ENCODE results near the gene DGKD. TPM values are rescaled to one million over a fixed set of nuclear protein-coding genes. Genes with fewer than 3 reads are reported as not detected.
A peak's percentile ranks its signal among the peaks of the same experiment; 100 is the strongest.

DGKD gene
- total RNA-seq, 1 donor from 2014 or later = 17.7 TPM

DNA sequence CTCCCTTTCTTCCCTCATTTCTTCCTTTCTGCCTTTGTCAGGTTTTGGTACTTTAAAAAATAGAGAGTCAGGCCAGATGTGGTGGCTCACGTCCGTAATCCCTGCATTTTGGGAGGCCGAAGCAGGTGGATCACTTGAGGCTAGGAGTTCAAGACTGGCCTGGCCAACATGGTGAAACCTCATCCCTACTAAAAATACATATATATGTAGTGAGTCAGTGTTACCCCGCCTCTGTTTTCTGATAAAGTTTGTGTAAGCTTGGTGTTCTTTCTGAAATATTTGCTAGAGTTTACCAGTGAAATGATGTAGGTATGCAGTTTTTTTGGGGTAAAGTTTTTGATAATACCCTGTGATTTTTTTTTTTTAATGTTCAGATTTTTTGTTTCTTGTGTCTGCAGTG, 58.8 kb downstream of the DGKD start:
- no peak for TF ChIP-seq EZH2 (IDR thresholded peaks at IDR 0.05; ENCODE audit: insufficient read depth, low read length)
- TF ChIP-seq, protein P1, sequence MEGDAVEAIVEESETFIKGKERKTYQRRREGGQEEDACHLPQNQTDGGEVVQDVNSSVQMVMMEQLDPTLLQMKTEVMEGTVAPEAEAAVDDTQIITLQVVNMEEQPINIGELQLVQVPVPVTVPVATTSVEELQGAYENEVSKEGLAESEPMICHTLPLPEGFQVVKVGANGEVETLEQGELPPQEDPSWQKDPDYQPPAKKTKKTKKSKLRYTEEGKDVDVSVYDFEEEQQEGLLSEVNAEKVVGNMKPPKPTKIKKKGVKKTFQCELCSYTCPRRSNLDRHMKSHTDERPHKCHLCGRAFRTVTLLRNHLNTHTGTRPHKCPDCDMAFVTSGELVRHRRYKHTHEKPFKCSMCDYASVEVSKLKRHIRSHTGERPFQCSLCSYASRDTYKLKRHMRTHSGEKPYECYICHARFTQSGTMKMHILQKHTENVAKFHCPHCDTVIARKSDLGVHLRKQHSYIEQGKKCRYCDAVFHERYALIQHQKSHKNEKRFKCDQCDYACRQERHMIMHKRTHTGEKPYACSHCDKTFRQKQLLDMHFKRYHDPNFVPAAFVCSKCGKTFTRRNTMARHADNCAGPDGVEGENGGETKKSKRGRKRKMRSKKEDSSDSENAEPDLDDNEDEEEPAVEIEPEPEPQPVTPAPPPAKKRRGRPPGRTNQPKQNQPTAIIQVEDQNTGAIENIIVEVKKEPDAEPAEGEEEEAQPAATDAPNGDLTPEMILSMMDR (IDR thresholded peaks at IDR 0.05; ENCODE audit: insufficient read depth, low read depth, low read length) = no peak
- H3K27ac Mint-ChIP-seq (ENCODE audit: unreplicated experiment) = peak overlapping the region; percentile 87
- peak overlapping the region; percentile 71 for H3K4me2 ChIP-seq (ENCODE audit: low read length)
- H3K4me3 ChIP-seq (ENCODE audit: insufficient read depth, low read depth, low read length) = no peak overlapping the region
- peak; percentile 45 for DNase-seq (ENCODE audit: low read depth)
- H3K9me3 Mint-ChIP-seq (ENCODE audit: unreplicated experiment) = peaks cover 15% of the 10 kb centered on the region
- H3K9me3 ChIP-seq (ENCODE audit: insufficient read depth, low read depth, low read length) = no peaks in the 10 kb centered on the region
- peaks cover 2% of the 10 kb centered on the region for H3K79me2 ChIP-seq (ENCODE audit: insufficient read depth, low read length)
- H3K4me3 Mint-ChIP-seq (ENCODE audit: unreplicated experiment) = no peak overlapping the region
- FAIRE-seq = no peak
- no peaks in the 10 kb centered on the region for H4K20me1 ChIP-seq (ENCODE audit: insufficient read depth, low read length)
- H3K36me3 Mint-ChIP-seq (ENCODE audit: low read depth, unreplicated experiment) = peaks cover 12% of the 10 kb centered on the region
- H3K27me3 Mint-ChIP-seq (ENCODE audit: low read depth, unreplicated experiment) = no peaks in the 10 kb centered on the region
- peak overlapping the region; percentile 65 for H3K9ac ChIP-seq (ENCODE audit: low read length)
- H3K36me3 ChIP-seq (ENCODE audit: insufficient read depth, low read length) = no peaks in the 10 kb centered on the region
- peak overlapping the region; percentile 84 for H3K27ac ChIP-seq (ENCODE audit: low read depth, low read length)
- no peaks in the 10 kb centered on the region for H3K27me3 ChIP-seq (ENCODE audit: insufficient read depth, low read length)
- peaks cover 25% of the 10 kb centered on the region for H3K4me1 ChIP-seq (ENCODE audit: insufficient read depth, low read length)
- H3K4me1 Mint-ChIP-seq (ENCODE audit: low read depth, unreplicated experiment) = peaks cover 29% of the 10 kb centered on the region
- H2AFZ ChIP-seq (ENCODE audit: low read depth, low read length) = no peak overlapping the region

DNA sequence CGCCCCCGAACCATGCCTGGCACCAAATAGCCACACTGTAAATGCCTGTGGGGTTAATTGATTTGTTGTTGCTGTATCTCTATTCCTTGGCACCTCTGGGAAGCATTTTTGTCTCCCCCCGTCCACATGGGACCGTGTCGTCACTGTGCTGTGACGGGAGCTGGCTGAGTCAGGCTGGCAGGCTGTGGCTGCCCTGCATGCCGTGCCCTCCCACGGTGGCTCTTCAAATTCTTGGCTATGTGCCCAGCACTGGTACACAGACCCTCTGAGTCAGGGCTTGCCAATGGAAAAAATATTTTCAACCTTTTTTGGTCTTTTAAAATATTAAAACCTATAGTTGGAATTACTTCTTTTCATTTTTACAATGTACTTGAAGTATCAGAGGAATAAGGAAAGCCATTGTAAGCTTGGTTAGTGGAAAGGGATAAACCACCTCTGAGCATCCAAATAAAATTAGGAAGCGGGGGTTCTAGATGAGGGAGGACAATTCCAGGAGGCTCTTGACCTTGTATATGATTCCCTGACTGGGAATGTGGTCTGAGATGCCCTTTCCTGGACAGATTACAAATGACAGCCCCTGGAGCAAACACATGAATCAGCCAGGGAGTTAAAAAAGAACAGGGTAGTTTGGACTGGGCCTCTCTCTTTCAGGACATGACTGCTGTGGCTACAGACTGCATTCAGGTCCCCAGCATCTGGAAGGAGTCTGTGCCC, 59.4 kb downstream of the DGKD start:
- H3K36me3 Mint-ChIP-seq (ENCODE audit: low read depth, unreplicated experiment) = peaks cover 12% of the 10 kb centered on the region
- Histone ChIP-seq H3K4me1 (ENCODE audit: insufficient read depth, low read length) (peaks cover 29% of the 10 kb centered on the region), H3K9ac (ENCODE audit: low read length) (peak overlapping the region; percentile 65), H3K4me3 (ENCODE audit: insufficient read depth, low read depth, low read length) (no peak overlapping the region), H3K4me2 (ENCODE audit: low read length) (peak overlapping the region; percentile 71), H3K36me3 (ENCODE audit: insufficient read depth, low read length) (no peaks in the 10 kb centered on the region), H3K79me2 (ENCODE audit: insufficient read depth, low read length) (peaks cover 2% of the 10 kb centered on the region), H3K27me3 (ENCODE audit: insufficient read depth, low read length) (no peaks in the 10 kb centered on the region), H2AFZ (ENCODE audit: low read depth, low read length) (peak overlapping the region; percentile 4), H3K9me3 (ENCODE audit: insufficient read depth, low read depth, low read length) (no peaks in the 10 kb centered on the region), H4K20me1 (ENCODE audit: insufficient read depth, low read length) (no peaks in the 10 kb centered on the region), H3K27ac (ENCODE audit: low read depth, low read length) (peak overlapping the region; percentile 84)
- H3K4me1 Mint-ChIP-seq (ENCODE audit: low read depth, unreplicated experiment) = peaks cover 29% of the 10 kb centered on the region
- FAIRE-seq = no peak
- no peaks in the 10 kb centered on the region for H3K27me3 Mint-ChIP-seq (ENCODE audit: low read depth, unreplicated experiment)
- TF ChIP-seq, protein P1 (IDR thresholded peaks at IDR 0.05; ENCODE audit: insufficient read depth, low read depth, low read length) = no peak
- TF ChIP-seq EZH2 (IDR thresholded peaks at IDR 0.05; ENCODE audit: insufficient read depth, low read length) = no peak
- peak overlapping the region; percentile 47 for H3K4me3 Mint-ChIP-seq (ENCODE audit: unreplicated experiment)
- peak overlapping the region; percentile 83 for H3K27ac Mint-ChIP-seq (ENCODE audit: unreplicated experiment)
- peak; percentile 67 for DNase-seq (ENCODE audit: low read depth)
- H3K9me3 Mint-ChIP-seq (ENCODE audit: unreplicated experiment) = peaks cover 15% of the 10 kb centered on the region

DNA sequence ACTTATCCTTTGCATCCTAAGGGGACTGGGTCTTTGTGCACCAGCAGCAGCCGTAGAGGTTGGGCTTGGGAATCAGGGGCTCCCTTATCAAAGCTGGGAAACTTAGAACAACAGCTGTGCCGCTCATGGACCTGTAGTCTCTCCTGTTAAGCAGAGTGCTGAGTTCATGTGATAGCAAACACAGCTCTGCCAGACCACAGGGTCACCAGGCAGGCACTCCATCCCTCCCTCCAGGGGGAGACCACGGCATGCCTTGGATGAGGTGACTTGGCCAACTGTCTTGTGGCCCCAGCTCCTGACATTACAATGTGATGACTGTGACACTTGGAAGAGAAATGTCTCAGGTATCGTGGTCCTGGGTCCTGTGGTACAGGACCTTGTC, 60.0 kb downstream of the DGKD start:
- Mint-ChIP-seq H3K27ac (ENCODE audit: unreplicated experiment) (peak overlapping the region; percentile 83), H3K36me3 (ENCODE audit: low read depth, unreplicated experiment) (peaks cover 12% of the 10 kb centered on the region), H3K4me3 (ENCODE audit: unreplicated experiment) (no peak overlapping the region), H3K27me3 (ENCODE audit: low read depth, unreplicated experiment) (no peaks in the 10 kb centered on the region), H3K9me3 (ENCODE audit: unreplicated experiment) (peaks cover 15% of the 10 kb centered on the region), H3K4me1 (ENCODE audit: low read depth, unreplicated experiment) (peaks cover 34% of the 10 kb centered on the region)
- H4K20me1 ChIP-seq (ENCODE audit: insufficient read depth, low read length) = no peaks in the 10 kb centered on the region
- H3K27ac ChIP-seq (ENCODE audit: low read depth, low read length) = peak overlapping the region; percentile 84
- no peaks in the 10 kb centered on the region for H3K36me3 ChIP-seq (ENCODE audit: insufficient read depth, low read length)
- DNase-seq (ENCODE audit: low read depth) (peak; percentile 64), FAIRE-seq (no peak)
- peak overlapping the region; percentile 4 for H2AFZ ChIP-seq (ENCODE audit: low read depth, low read length)
- no peak overlapping the region for H3K4me3 ChIP-seq (ENCODE audit: insufficient read depth, low read depth, low read length)
- no peaks in the 10 kb centered on the region for H3K9me3 ChIP-seq (ENCODE audit: insufficient read depth, low read depth, low read length)
- TF ChIP-seq, protein P1 (IDR thresholded peaks at IDR 0.05; ENCODE audit: insufficient read depth, low read depth, low read length) = no peak
- no peak for TF ChIP-seq EZH2 (IDR thresholded peaks at IDR 0.05; ENCODE audit: insufficient read depth, low read length)
- H3K27me3 ChIP-seq (ENCODE audit: insufficient read depth, low read length) = no peaks in the 10 kb centered on the region
- peak overlapping the region; percentile 71 for H3K4me2 ChIP-seq (ENCODE audit: low read length)
- H3K9ac ChIP-seq (ENCODE audit: low read length) = peak overlapping the region; percentile 65
- H3K4me1 ChIP-seq (ENCODE audit: insufficient read depth, low read length) = peaks cover 34% of the 10 kb centered on the region
- peaks cover 4% of the 10 kb centered on the region for H3K79me2 ChIP-seq (ENCODE audit: insufficient read depth, low read length)
